ENCODE results near the gene ZNF784.

The ZNF784 gene

GRCh38 chr19:55642153-55643002 is 18.0 kb upstream of the ZNF784 start:
- DNase-seq, result no peak

GRCh38 chr19:55641426-55642152 is 17.2 kb upstream of the ZNF784 start:
- DNase-seq, result no peak

GRCh38 chr19:55640577-55641425 is 16.4 kb upstream of the ZNF784 start, which contains the start of gene ZNF580:
TSS of gene ZNF580 (plus strand) at chr19:55641002. CDS start at chr19:55642509, 1,507 bp downstream.
- peak; percentile 90 for DNase-seq

GRCh38 chr19:55640043-55640576 is 15.7 kb upstream of the ZNF784 start:
- peak; percentile 73 for DNase-seq

- no peak for DNase-seq
Measured at GRCh38 chr19:55638864-55639359, 14.5 kb upstream of the ZNF784 start.

- DNase-seq, result no peak
Measured at GRCh38 chr19:55637534-55637933, 13.2 kb upstream of the ZNF784 start.

GRCh38 chr19:55636723-55637122 is 12.4 kb upstream of the ZNF784 start:
- DNase-seq, result no peak

GRCh38 chr19:55635856-55636440 is 11.6 kb upstream of the ZNF784 start:
- no peak for DNase-seq

- no peak for DNase-seq
Measured at GRCh38 chr19:55635334-55635717, 11.0 kb upstream of the ZNF784 start.

- no peak for DNase-seq
Measured at GRCh38 chr19:55633861-55634260, 9.5 kb upstream of the ZNF784 start.

GRCh38 chr19:55632463-55632834 is 8.1 kb upstream of the ZNF784 start:
- DNase-seq, result peak; percentile 87

- DNase-seq, result no peak
Measured at GRCh38 chr19:55626350-55626749, 2.0 kb upstream of the ZNF784 start.

GRCh38 chr19:55625004-55625326 is 599 bp upstream of the ZNF784 start:
- no peak for DNase-seq

- DNase-seq, result no peak
Measured at GRCh38 chr19:55623561-55623960, 805 bp downstream of the ZNF784 start.

GRCh38 chr19:55623130-55623529 is 1.2 kb downstream of the ZNF784 start:
- DNase-seq, result no peak

GRCh38 chr19:55622242-55622969 is 2.0 kb downstream of the ZNF784 start:
- DNase-seq, result no peak

- DNase-seq, result no peak
Measured at GRCh38 chr19:55621673-55622231, 2.6 kb downstream of the ZNF784 start.

GRCh38 chr19:55621205-55621672 is 3.1 kb downstream of the ZNF784 start:
- no peak for DNase-seq

GRCh38 chr19:55620410-55621204 is 3.8 kb downstream of the ZNF784 start:
- DNase-seq, result no peak

- DNase-seq, result no peak
Measured at GRCh38 chr19:55619286-55619685, 5.1 kb downstream of the ZNF784 start.
